Neutrophil (primary cell): ENCODE results near the gene RPL38.

ENCODE experiments used
- H3K27ac ChIP-seq: fragments of 200-600 bp; sonication (generic); 2 replicates; pipeline ENCODE4 v1.5.1; 2016; ENCODE audit warnings: mild to moderate bottlenecking, moderate library complexity
- H3K27me3 ChIP-seq: fragments of 200-600 bp; sonication (generic); 2 replicates; pipeline ENCODE4 v1.6.0; 2016; ENCODE audit warnings: mild to moderate bottlenecking
- H3K36me3 ChIP-seq: fragments of 200-600 bp; sonication (generic); 2 replicates; pipeline ENCODE4 v1.5.1; 2017
- H3K4me1 ChIP-seq, 2 experiments: fragments of 200-600 bp in 1 of 2; sonication (generic) in 1 of 2; 1 replicate in 1 of 2; 2 replicates in 1 of 2; pipeline versions ENCODE4 v1.5.1 to v1.6.1; 2013 to 2016; ENCODE audit warnings: low read depth in 1 of 2, low read length in 1 of 2, mild to moderate bottlenecking in 1 of 2, moderate library complexity in 1 of 2; ENCODE audit not compliant: control insufficient read depth in 1 of 2, insufficient read depth in 1 of 2
- H3K4me3 ChIP-seq, 2 experiments: fragments of 200-600 bp in 1 of 2; sonication (generic) in 1 of 2; 1 replicate in 1 of 2; 2 replicates in 1 of 2; pipeline ENCODE4 v1.5.1; 2013 to 2016; ENCODE audit warnings: low read depth in 1 of 2, low read length in 1 of 2, mild to moderate bottlenecking in 1 of 2, moderate library complexity in 1 of 2
- H3K9me3 ChIP-seq: fragments of 200-600 bp; sonication (generic); 2 replicates; pipeline ENCODE4 v1.5.1; 2016
- CTCF ChIP-seq: fragments of 200-600 bp; sonication (generic); IDR thresholded peaks from 2 replicates; pipeline ENCODE4 v1.5.1; 2016; ENCODE audit warnings: antibody characterized with exemption

The RPL38 gene

GRCh38 chr17:74230896-74231295 is 27.4 kb downstream of the RPL38 start:
- Histone ChIP-seq H3K4me3 (no peak overlapping the region), H3K36me3 (no peaks in the 10 kb centered on the region), H3K4me1 (peaks cover 0 to 9% of the 10 kb centered on the region in 2 experiments), H3K9me3 (no peaks in the 10 kb centered on the region), H3K27me3 (no peaks in the 10 kb centered on the region), H3K27ac (no peak overlapping the region)
- no peak for TF ChIP-seq CTCF

GRCh38 chr17:74231928-74232907 is 28.7 kb downstream of the RPL38 start:
- TF ChIP-seq CTCF: no peak
- H3K36me3 ChIP-seq: no peaks in the 10 kb centered on the region
- H3K27me3 ChIP-seq: no peaks in the 10 kb centered on the region
- H3K4me3 ChIP-seq: no peak overlapping the region
- H3K27ac ChIP-seq: no peak overlapping the region
- peaks cover 0 to 9% of the 10 kb centered on the region in 2 experiments for H3K4me1 ChIP-seq
- no peaks in the 10 kb centered on the region for H3K9me3 ChIP-seq

- Histone ChIP-seq H3K36me3 (no peaks in the 10 kb centered on the region), H3K4me1 (peaks cover 0 to 9% of the 10 kb centered on the region in 2 experiments), H3K27me3 (no peaks in the 10 kb centered on the region), H3K27ac (no peak overlapping the region), H3K9me3 (no peaks in the 10 kb centered on the region), H3K4me3 (no peak overlapping the region)
- TF ChIP-seq CTCF: no peak
Measured at GRCh38 chr17:74233937-74234336, 30.5 kb downstream of the RPL38 start.

GRCh38 chr17:74234486-74234885 is 31.0 kb downstream of the RPL38 start:
- peak overlapping the region; percentile 23 for H3K27ac ChIP-seq
- H3K9me3 ChIP-seq: no peaks in the 10 kb centered on the region
- H3K4me1 ChIP-seq: peaks cover 0 to 9% of the 10 kb centered on the region in 2 experiments
- no peak overlapping the region for H3K4me3 ChIP-seq
- no peaks in the 10 kb centered on the region for H3K36me3 ChIP-seq
- TF ChIP-seq CTCF: no peak
- H3K27me3 ChIP-seq: no peaks in the 10 kb centered on the region

- Histone ChIP-seq H3K9me3 (no peaks in the 10 kb centered on the region), H3K27ac (peak overlapping the region; percentile 23), H3K27me3 (no peaks in the 10 kb centered on the region), H3K4me1 (peaks cover 0 to 9% of the 10 kb centered on the region in 2 experiments), H3K4me3 (no peak overlapping the region), H3K36me3 (no peaks in the 10 kb centered on the region)
- no peak for TF ChIP-seq CTCF
Measured at GRCh38 chr17:74235040-74235581, 31.6 kb downstream of the RPL38 start.
